ENCODE data around the gene OGDH.
A peak's percentile ranks its signal among the peaks of the same experiment; 100 is the strongest.

Gene OGDH

DNA sequence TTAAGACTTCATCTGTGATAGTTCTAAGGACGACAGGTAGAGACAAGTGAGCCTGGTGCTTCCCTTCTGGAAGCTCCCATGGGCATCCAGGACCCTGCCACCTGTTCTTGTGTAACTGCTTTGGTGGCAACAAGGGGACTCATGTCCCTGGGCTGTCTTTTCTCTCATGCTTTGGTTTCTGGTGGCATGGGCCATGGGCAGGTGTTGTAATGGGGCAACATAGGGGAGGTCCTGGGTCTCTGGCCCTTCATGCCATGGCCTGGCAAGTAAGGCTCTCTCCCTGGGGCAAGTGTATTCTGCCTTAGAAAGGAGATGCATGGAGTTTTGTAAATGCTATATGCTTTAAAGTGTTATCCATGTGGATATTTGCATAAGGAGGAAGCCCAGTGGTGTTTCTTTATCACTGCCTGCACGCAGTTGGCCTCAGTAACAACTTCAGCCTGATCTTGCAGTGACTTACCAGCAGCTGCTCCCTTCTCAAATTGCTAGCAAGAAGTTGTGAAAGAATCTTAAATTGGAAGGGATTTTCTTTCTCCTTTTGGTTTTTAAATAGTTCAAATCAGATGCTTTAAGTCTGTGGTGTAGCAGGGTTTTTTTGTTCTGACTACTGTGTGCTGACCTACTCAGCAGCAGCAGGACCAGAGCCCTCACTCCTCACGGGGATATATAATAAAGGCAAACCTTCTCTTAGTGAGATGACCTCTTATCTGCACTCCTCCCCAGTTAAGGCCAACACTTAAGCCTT lies 39.9 kb downstream of the OGDH start:
- no peak overlapping the region for H3K4me3 ChIP-seq (ENCODE audit: control insufficient read depth, low read depth, low read length)
- peak; percentile 20 for DNase-seq (ENCODE audit: low read depth)
- TF ChIP-seq, protein P1, sequence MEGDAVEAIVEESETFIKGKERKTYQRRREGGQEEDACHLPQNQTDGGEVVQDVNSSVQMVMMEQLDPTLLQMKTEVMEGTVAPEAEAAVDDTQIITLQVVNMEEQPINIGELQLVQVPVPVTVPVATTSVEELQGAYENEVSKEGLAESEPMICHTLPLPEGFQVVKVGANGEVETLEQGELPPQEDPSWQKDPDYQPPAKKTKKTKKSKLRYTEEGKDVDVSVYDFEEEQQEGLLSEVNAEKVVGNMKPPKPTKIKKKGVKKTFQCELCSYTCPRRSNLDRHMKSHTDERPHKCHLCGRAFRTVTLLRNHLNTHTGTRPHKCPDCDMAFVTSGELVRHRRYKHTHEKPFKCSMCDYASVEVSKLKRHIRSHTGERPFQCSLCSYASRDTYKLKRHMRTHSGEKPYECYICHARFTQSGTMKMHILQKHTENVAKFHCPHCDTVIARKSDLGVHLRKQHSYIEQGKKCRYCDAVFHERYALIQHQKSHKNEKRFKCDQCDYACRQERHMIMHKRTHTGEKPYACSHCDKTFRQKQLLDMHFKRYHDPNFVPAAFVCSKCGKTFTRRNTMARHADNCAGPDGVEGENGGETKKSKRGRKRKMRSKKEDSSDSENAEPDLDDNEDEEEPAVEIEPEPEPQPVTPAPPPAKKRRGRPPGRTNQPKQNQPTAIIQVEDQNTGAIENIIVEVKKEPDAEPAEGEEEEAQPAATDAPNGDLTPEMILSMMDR (IDR thresholded peaks at IDR 0.05; ENCODE audit: control insufficient read depth, insufficient read depth, low read depth, low read length, missing control alignments), result no peak

DNA sequence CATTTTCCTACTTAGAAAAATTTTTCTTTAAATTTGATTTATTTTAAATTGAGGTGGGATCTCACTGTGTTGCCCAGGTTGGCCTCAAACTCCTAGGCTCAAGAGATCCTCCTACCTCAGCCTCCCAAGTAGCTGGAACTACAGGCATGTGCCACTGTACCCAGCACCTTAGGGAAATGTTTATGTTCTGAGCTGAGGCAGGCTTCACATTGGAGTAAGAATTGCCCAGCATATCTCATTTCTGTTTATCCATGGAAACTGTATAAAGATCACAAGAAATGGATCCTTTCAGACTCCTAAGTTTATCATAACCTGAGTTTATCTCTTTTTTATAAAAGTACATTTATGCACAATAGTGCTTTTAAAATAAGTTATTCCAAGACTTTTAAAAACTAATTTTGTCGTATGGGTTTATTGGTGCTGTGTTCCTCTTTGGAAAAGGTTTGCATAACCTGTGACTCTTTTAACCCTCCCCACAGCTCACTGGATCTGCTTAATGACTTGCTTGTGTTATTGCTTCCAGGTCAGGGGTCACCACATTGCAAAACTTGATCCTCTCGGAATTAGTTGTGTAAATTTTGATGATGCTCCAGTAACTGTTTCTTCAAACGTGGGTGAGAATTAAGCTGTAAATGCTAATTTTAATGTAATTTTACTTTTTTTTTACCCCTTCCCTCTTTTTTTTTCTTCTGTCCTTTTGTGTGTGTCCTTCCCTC lies 40.7 kb downstream of the OGDH start:
- TF ChIP-seq, protein P1 (IDR thresholded peaks at IDR 0.05; ENCODE audit: control insufficient read depth, insufficient read depth, low read depth, low read length, missing control alignments), result no peak
- no peak for DNase-seq (ENCODE audit: low read depth)
- H3K4me3 ChIP-seq (ENCODE audit: control insufficient read depth, low read depth, low read length), result no peak overlapping the region

DNA sequence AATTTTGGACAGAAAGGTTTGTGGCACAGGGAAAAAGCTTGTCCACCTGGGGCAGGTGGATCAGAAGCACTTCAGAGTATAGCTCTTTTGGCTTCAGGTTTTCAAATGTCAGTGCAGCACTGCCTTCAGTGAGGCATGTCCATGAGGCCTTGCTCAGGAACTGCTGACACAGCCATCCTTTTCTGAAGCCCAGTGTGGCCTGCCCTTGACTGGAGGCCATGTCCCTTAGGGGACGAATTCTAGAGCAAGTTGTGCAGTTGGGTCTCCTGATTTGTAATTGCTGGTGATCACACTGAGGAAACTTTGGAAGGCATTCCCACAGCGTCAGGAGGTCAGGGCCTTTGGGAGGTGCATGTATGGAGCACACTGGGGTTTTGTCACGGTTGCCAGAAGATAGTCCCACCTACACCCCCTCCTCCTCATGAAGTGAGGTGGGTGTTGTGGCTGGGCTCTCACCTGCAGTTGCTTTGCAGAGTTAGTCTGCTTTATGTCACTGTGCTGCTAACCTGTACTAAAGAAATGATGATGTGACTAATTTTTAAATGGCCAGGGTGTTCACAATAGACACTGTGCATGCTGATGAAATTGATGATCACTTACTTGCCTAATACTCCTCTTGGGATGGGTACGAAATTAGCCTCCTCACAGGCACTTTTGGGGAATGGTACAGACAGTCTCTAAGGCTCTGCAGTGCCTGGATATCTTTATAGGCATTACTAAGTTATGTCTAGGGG lies 41.7 kb downstream of the OGDH start:
- no peak for DNase-seq (ENCODE audit: low read depth)
- TF ChIP-seq, protein P1 (IDR thresholded peaks at IDR 0.05; ENCODE audit: control insufficient read depth, insufficient read depth, low read depth, low read length, missing control alignments), result no peak
- no peak overlapping the region for H3K4me3 ChIP-seq (ENCODE audit: control insufficient read depth, low read depth, low read length)

GRCh38 chr7:44650242-44650641 lies 43.8 kb downstream of the OGDH start:
- no peak for DNase-seq (ENCODE audit: low read depth)
- TF ChIP-seq, protein P1 (IDR thresholded peaks at IDR 0.05; ENCODE audit: control insufficient read depth, insufficient read depth, low read depth, low read length, missing control alignments), result no peak
- no peak overlapping the region for H3K4me3 ChIP-seq (ENCODE audit: control insufficient read depth, low read depth, low read length)

DNA sequence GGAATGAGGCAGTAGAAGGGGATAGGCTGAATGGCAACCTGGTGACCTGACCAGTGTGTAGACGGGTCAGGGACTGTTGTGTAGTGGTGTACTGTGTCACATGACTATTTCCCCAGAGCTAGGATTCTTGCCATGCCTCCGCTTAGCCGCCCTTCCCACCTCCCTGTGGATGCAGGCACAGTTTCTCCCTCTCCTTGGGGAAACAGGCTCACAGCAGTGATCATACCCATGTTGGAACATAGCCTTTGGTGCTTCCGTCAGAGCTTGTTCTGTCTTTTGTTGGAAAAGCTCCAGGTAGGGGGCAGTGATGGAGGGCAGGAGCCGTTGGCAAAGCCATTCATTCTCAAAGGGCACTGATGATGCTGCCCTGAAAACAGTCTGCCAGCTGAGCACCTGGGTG lies 44.3 kb downstream of the OGDH start:
- H3K4me3 ChIP-seq (ENCODE audit: control insufficient read depth, low read depth, low read length), result no peak overlapping the region
- TF ChIP-seq, protein P1 (IDR thresholded peaks at IDR 0.05; ENCODE audit: control insufficient read depth, insufficient read depth, low read depth, low read length, missing control alignments), result no peak
- DNase-seq (ENCODE audit: low read depth), result no peak

GRCh38 chr7:44652535-44652934 lies 46.1 kb downstream of the OGDH start:
- TF ChIP-seq, protein P1 (IDR thresholded peaks at IDR 0.05; ENCODE audit: control insufficient read depth, insufficient read depth, low read depth, low read length, missing control alignments), result no peak
- DNase-seq (ENCODE audit: low read depth), result no peak
- H3K4me3 ChIP-seq (ENCODE audit: control insufficient read depth, low read depth, low read length), result no peak overlapping the region

Data from AG09309 (cell line).